HAP-1 (cell line): Measurements from ENCODE around the gene ETV3.

Source experiments
- DNase-seq, 2 experiments: peaks; one replicate each; pipeline ENCODE4 v3.0.0-alpha.2; 2016 to 2020; ENCODE audit warnings: low spot score in 2 of 2
- H3K27me3 ChIP-seq: fragments of 250-450 bp; sonication (Bioruptor Pico); 2 replicates; pipeline ENCODE4 v1.5.1; 2020; ENCODE audit warnings: low read depth, mild to moderate bottlenecking, moderate library complexity
- H3K36me3 ChIP-seq: fragments of 250-450 bp; sonication (Bioruptor Pico); replicated peaks from 2 replicates; pipeline ENCODE4 v1.5.1; 2020; ENCODE audit warnings: mild to moderate bottlenecking
- H3K4me1 ChIP-seq: fragments of 250-450 bp; sonication (Bioruptor Pico); 2 replicates; pipeline ENCODE4 v1.5.1; 2020; ENCODE audit warnings: mild to moderate bottlenecking
- H3K4me3 ChIP-seq: fragments of 250-450 bp; sonication (Bioruptor Pico); 2 replicates; pipeline ENCODE4 v1.5.1; 2020; ENCODE audit warnings: mild to moderate bottlenecking, moderate library complexity
- H3K9me3 ChIP-seq: fragments of 250-450 bp; sonication (Bioruptor Pico); 2 replicates; pipeline ENCODE4 v1.5.1; 2020; ENCODE audit warnings: mild to moderate bottlenecking, moderate library complexity
- in situ Hi-C: fragments of 300-500 bp; cut with MboI; formaldehyde crosslinking; loops from 3 replicates; pipeline ENCODE4 v1.14.3; 2020; ENCODE audit warnings: low sequenced_read_pairs, inconsistent platforms, mixed read lengths

Gene ETV3

DNA sequence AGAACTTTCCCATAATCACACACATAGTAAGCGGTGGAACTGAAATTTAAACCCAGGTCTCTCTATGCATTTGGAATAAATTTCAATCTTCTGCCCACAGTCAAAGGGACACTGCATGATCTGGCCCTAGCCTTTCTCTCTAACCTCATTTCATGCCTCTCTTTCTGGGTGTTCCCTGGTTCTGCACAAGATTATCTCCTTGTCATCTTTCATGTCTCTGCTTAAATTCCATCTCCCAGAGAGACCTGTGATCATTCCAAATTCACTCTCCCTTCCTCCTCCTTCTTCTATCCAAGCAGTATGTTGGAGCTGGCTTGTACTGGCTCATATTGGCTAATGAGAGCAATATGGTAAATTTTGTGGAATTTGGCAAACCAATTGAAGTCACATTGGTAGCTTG lies 60.8 kb downstream of the ETV3 start:
- H3K36me3 ChIP-seq, result no peaks in the 10 kb centered on the region
- H3K9me3 ChIP-seq, result no peaks in the 10 kb centered on the region
- no peak for DNase-seq
- H3K4me1 ChIP-seq, result no peaks in the 10 kb centered on the region
- no peak overlapping the region for H3K4me3 ChIP-seq
- H3K27me3 ChIP-seq, result no peaks in the 10 kb centered on the region; the same call in 1 of the 2 replicates
- in situ Hi-C loops, result no loop called here

DNA sequence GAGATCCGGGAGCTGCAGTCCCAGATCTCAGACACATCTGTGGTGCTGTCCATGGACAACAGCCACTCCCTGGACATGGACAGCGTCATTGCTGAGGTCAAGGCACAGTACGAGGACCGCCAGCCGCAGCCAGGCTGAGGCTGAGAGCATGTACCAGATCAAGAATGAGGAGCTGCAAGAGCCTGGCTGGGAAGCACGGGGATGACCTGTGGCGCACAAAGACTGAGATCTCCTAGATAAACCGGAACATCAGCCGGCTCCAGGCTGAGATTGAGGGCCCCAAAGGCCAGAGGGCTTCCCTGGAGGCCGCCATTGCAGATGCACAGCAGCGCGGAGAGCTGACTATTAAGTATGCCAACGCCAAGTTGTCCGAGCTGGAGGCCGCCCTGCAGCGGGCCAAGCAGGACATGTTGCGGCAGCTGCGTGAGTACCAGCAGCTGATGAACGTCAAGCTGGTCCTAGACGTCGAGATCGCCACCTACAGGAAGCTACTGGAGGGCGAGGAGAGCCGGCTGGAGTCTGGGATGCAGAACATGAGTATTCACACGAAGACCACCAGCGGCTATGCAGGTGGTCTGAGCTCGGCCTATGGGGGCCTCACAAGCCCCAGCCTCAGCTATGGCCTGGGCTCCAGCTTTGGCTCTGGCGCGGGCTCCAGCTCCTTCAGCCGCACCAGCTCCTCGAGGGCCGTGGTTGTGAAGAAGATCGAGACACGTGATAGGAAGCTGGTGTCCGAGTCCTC lies 64.1 kb downstream of the ETV3 start:
- no peaks in the 10 kb centered on the region for H3K9me3 ChIP-seq
- no peak overlapping the region for H3K4me3 ChIP-seq
- H3K4me1 ChIP-seq, result no peaks in the 10 kb centered on the region
- peaks cover 11% of the 10 kb centered on the region; the same call in 1 of the 2 replicates for H3K27me3 ChIP-seq
- in situ Hi-C loops, result no loop called here
- DNase-seq, result peak; percentile 45 to 84
- no peaks in the 10 kb centered on the region for H3K36me3 ChIP-seq
